NCI-H748 (cell line): ENCODE results near the gene ERF.

Source experiments
- DNase-seq: peaks from one replicate; lab custom pipeline; 2025; ENCODE audit not compliant: unreplicated experiment; lab: John Stamatoyannopoulos, UW

ERF gene

DNA sequence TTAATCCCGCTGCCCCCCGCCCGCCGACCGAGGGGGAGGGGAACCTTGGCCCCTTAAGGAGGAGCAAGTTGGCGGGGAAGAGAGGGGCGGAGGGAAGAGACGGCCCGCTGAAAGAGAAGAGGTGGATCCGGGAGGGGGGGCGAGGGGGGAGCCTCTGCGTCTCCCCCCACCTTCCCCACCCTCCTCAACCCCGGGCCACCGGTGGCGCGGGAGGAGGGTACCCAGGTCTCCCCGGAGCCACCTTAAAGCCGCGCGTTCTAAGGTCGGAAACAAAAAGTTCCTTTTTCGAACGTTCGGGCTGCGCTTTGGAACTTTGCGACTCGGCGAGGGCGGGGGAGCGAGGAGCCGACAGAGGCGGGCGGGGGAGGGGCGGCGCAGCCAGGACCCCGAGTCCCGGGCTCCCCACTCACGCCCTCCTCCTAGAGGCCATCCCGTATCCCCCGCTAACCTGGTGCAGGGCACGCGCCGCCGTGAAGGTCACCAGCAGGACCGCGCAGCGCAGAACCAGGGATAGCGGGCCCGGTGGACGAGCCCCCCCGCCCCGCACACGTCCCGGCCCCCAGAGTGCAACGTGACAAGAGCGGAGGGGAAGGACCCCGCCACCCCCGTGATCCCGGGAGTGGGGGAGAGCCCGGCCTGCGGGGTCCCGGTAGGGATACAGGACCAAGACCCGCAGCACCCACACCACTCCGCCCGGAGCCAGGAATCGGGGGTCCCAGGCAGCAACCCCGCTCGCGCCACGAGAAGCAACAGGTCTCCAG lies 659 bp downstream of the ERF start:
- DNase-seq = peak; percentile 64

DNA sequence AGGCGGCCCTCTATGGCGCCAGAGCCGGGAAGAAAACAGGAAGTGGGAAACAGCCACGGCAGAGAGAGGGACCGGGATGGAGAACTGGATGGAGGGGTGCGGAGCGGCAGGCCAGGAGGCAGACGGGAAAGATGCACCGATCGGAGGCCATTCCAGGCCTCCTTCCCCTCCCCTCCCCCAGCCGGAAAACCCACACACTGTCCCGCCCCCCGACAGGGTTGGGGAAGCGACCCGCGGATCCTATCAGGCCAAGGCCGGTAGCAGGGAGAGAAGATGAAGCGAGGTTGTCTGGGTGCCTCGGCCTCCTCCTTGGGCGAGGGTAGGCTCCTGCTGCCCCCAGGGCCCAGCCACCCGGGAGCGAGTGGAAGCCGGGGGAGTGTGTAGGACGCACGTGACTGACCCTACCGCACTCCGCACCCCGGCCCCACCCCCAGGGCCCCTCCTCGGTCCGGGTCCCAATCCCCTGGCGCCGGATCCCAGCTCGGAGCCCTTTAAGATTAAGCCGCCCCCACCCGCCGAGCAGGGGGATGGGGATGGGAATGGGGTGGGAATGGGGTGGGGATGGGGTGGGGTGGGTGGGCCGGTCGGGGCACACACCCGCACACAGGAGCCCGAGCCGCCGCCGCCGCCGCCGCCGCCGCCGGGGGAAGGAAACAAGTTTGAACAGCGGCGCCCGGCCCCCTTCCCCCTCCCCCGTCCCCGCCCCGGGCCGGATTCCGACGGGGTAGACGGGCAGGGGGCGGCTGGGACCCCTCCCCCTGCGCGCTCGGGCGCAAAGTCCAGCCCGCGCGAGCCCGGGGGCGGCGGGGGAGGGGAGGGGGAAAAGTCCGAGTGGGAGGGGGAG lies 1.5 kb downstream of the ERF start:
- DNase-seq = peak; percentile 64

DNA sequence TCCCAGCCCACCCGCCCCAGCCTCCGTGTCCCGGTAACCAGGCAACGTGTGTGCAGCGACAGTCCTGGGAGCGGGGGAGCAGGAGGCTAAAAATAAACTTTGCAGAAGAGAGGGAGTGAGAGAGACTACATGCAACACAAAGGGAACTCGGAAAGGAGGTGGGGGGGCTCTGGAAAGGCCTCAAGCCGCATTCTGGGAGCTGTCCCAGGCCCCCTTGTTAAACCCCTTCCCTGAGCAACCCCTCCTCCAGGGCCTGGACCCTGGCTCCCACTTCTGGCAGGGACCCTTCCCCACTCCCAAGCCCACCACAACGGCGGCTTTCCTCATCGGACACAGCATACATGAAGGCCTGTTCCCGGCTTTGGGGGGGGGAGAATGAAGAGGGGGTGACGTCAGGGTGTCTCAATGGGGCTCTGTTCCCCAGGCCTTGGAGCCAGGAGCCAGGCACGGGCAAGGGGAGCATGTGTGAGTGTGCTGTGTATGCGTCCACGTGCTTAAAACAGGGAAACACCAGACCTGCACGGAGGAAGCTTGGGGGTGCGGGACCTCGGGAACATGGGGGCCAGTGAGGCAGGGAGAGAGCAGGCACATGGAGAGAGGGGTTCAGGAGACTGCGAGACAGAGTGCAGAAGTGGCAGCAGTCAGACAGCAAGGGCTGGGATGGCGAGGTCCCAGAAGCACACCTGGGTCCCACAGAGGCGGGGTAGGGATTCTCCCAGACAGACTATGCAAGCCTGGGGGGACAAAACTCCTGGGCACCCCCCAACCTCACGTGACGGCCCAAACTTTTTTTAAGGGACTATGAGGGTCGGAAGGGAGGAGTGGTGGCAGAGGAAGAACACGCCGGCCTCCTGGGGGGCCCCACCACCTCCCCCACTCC lies 2.3 kb downstream of the ERF start:
- DNase-seq = no peak

DNA sequence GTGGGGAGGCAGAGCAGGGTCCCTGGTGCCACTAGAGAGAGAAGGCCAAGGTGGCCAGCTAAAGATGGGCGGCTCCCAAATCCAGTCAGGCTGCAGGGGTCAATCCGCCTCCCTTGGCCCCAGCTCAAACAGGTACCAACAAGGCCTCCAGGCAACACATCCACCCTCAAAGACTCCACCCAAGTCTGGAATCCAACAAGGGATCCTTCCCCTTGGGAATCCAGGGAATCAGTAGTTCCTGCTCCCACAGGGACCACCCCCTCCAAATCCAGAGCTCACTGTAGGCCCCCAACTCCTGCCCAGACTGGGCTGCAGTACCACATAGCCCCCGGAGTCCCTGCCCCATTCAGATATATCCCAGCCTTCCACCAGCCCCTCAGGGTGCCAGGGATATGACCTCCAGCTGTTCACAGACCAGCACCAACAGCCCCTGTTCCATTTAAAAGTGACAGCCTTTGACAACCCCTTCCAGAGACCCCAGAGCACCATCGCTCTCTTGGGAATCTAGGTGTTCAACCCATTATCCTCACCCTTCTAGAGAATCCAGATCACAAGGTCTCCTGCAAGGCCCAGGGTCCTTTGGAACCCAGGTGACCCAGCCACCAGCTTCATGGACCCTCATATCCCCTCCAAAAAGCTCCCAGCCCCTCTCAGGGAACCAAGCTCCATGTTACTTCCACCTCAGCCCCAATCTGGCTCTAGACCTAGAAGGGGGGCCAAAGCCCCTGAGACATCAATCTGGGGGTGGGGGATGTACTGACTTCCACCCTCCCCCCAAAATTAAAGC lies 3.2 kb downstream of the ERF start:
- DNase-seq = no peak

DNA sequence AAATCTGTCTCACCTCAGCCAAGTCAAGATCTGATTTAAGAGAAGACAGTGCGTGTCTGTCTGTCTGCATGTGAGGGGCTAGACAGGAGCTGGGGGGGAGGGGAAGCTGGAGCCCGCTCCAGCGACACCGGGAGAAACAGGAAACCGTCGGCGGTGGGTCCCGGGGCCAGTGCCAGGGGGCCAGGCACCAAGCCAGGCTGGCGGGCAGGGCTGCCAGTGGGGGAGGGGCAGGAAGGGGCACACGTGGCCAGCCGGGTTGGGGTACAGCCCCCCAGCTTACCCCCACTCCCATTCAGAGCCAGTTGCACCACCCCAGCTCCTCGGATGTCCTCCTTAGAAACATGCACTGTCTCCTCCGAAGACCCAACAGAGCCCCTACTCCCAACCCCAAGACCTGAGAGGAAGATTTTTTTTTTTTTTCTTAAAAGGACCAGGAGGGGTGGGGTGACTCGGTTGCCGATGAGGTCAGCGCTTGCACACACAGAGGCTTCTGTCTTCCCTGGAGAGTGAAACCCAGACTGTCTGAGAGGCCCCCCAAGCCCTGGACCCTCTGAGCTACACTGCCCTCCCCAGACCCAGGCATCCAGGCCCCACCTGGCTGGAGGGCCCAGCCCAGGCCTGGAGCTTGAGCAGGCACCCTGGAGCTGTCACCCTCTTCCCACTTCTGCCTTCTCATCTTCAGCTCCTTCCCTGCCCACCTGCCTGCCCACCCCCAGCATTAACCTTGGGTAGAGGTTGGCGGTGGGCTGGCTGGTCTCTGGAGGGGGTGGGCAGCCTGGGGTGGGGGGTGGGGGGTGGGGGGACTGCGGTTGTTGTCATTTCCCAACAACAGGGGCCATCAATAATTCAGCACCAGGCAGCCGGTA lies 4.0 kb downstream of the ERF start:
- no peak for DNase-seq

DNA sequence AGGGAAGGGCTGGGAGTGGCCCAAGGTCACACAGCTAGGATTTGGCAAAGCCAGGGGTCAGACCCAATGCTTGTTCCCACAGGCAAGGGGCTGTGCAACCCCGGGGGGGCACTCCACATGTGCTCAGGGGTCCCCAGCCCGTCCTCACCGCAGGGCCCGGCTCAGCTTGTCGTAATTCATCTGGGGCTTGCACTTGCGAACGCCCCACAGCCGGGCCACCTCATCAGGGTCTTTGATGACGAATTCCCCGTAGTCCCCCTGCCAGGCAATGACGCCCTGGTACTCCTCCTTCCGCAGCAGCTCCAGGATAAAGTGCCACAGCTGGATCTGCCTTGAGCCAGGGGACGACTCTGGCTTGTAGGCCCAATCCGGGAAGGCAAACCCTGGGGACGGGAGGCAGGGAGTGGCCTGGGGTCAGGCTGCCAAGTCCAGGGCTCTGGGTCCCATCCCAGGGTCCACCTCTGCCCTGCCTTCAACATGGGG lies 4.7 kb downstream of the ERF start:
- DNase-seq = no peak

DNA sequence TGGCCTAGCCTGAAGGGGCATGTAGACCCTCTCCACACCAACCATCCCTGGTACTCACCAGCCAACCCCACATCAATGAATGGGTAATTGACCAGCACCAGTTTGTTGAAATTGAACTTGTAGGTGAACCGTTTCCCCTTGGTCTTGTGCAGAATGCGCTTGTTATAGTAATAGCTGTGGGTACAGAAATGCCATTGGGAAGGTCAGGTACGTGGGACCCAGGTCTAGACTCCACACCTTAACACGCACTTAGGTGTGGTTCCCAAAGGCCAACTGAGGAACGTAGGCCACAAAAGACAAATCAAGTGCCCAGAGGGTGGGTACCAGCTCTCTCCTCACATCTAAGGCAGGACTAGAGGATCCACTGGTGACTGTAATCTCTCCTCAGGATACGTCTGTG lies 5.2 kb downstream of the ERF start:
- DNase-seq = no peak

DNA sequence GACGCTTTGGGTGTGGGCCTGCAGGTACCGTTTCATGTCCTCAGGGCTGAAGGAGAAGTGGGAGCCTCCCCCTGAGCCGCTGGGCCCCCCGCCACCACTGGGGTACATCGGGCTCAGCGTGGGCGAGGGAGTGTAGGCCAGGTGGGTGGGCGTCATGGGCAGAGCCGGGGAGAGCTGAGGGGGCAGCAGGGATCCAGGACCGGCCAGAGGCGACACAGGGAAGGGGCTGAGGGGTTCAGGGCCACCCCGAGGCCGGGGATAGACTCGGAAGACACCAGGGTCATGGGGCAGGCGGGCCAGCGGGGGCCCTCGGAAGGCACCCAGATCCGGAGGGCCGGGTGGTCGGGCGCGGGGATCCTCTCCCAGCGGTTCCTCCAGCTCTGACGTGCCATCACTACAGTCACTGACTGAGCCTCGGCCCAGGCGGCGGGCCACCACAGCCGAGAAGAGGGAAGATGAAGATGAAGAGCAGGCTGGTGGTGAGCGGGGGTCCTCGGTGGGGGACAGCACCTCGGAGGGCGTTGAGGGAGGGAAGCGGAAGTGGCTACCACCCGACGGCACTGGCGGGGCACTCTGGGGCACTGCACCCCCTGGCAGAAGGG lies 5.7 kb downstream of the ERF start:
- no peak for DNase-seq

DNA sequence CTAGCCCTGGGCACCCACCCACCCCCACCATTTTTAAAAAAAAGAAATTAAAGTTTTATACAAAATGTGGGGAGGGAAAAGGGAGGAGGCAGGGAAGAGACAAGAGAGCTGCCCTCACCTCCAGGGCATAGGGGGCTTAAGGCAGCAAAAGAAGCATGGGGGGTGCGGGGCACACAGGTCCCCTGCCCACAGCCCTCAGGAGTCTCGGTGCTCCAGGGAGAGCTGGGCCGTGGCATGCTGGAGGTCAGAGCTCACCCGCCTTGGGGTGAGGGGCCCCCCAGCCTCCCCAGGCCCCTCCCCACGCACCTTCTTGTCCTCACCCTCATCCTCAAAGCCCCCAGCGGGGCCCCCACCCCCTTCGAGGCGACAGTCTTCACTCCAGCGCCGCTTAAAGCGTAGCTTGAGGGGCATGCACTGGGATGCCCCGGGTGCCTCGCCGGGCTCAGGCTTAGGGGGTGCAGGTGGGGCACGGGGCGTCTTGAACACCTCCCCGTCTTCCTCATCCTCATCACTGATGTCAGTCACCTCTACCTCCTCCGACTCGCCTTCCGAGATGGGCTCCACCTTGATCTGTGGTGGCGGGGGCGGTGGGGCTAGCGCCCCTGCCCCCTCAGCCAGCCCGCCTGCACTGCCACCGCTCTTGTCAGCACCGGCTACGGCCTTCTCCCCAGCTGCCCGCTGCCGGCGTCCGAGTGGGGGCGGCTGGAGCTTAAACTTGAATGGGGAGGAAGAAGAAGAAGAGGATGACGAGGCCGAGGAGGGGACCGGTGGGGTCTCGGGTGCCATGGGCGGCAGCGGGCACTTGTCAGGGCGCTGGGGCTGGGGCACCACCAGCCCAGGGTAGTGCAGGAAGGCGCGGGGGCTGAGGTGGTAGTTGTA lies 6.4 kb downstream of the ERF start:
- no peak for DNase-seq

DNA sequence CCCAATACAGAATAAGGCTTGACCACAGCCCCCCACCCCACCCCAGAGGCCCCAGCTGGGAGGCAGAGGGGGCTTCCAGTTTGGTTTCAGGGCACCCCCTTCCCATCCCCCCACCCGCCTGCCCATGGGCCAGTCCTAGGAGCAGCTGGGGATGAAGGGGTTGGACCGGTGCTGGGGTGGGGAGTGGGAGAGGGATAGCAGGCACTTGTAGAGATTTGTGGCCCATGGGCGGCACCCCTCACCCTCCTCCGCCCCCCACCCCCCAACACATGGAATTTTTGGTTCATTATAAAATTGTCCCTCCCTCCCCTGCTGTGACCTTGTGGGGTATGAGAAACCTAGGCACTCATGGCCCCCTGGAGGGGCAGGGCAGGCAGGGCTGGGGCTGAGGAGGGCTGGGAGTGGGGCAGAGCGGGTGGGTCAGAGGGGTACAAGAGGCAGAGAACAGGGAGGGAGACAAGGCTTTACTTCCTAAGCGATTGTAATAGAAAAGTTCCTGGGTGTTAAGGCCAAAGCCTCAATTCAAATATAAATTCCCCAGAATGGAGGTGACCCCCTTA lies 7.2 kb downstream of the ERF start:
- DNase-seq = no peak

DNA sequence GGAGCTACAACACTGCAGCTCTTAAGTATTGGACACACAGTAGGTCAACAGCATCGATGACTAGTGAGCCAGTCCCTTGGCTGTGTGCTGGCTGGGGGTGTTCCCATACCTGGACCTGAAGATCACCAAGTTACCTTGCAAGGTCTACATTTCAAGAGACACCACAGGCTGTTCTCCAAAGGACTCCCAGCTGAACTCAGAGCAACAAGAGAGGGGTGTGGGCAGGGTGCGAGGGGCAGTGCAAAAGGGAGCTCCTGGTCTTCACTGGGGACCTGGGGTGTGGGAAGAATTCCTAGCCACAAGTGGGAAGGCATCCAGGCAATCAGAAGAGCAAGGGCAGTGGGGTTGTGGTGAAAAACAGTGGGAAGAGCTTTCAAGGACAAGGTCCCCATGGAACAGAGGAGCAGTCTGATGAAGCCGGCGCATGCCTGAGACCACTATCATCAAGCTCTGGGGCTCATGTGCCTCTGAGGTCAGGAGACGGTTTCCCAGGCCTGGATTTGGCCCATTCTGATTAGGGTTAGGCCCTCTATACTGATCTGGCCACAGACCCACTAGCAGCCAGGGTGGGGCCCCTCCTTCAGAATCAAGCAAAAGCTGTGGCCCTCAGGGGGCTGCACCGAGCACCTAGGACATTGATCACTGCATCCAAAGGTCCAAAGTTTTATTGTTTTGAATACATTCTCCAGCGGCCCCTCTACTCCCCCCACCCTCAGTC lies 7.8 kb downstream of the ERF start:
- no peak for DNase-seq

DNA sequence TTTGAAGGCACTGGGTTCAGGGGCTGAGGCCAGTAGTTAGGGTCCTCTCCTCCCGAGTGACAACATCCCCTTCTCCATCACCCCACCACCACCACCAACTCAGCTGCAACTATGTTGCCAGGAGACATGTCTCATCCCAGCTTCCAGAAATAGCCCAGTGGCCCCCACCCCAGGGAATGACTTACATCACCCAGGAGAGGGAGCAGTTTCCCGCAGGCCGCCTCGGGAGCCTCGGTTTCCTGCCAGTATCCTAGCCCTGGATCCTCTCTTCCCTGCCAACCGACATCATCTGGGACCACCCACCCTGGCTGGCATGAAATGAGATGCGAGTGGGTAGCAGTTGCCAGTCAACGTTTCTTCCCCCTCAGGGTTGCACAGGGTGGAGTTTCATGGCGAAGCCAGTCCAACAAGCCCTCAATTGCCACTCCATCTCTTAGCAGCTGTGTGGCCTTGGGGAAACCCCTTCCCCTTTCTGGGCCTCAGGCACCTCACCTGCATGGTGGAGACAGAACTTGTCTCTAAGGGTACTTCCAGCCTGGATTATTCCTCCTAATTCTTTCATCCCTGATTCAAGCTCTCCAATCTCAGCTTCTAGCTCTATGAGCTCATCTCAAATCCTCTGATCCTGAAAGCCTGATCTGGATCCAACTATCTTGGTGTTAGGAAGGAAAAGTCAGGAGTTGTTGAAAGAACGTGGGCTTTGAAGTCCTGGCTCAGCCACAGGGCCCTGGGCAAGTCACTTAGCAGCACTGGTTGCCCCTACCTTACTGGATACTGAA lies 8.6 kb downstream of the ERF start:
- peak; percentile 57 for DNase-seq

DNA sequence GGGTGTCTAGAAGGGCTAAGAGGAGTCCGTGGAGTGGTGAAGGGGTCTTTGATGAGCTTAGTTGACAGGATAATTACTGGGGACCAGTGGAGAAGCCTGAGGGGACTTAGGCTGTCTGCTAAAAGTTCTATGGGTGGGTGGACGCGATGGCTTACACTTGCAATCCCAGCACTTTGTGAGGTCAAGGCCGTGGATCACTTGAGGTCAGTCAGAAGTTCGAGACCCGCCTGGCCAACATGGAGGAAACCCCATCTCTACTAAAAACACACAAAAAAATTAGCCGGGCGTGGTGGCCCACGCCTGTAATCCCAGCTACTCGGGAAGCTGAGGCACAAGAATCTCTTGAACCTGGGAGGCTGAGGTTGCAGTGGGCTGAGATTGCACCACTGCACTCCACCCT lies 9.7 kb downstream of the ERF start:
- no peak for DNase-seq

DNA sequence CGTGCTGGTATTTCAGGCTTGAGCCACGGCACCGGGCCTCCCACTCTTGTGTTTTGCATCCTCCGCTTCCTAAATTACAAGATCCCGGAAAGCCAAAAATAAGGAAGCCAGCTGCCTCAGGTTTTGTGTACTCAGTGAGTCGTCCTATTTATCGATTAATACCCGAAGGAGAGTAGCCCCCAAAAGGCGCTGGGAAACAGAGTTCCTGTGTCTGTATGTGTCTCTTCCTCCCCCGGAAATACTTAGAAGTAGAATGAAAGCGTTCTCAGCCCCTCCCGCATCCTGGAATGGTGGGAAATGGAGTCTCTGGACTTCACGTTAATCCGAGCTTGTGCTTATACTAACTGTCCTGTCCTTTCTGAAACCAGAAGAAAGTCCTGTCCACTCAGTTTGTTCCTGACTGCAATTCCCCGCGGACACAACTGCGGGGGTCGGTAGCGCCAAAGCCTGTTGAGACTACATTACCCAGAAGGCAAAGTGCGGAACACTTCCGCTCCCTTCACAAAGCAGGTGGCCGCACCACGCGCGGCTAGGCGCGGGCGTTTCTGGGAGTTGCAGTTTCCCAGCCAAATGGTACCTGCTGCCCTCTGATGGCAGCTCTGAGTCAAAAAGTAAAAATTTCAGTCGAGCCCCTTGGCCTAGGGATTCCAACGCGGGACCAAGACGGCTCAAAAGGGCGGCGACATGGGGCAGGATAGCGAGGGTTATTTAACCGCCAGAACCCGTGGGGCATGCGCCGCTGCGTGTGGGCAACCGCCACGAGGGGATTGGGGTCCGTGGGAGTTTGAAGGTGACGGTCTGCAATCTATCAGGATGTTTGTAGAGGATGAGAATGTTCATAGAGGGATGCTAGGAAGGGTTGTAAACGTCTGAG lies 10.3 kb downstream of the ERF start:
- DNase-seq = peak; percentile 98
